Activated T-helper 17 cell treated with anti-CD3 and anti-CD28 coated beads, Interleukin-2, amount 50 U/mL, for 72 hours (primary cell): ENCODE measurements around the gene RASA1. TPM values are rescaled to one million over a fixed set of nuclear protein-coding genes. Genes with fewer than 3 reads are reported as not detected.

Experiments
- total RNA-seq, 2 donors: library from RNA; stranded (reverse); gene quantifications; one replicate each; pipeline ENCODE4 v1.2.3, GENCODE V29; 2022

RASA1 gene
- total RNA-seq, 2 donors from 2014 or later, result 25.1 to 28.4 TPM

Other genes with a start within 250 kb of the RASA1 start
- gene CCNH, start 145.0 kb downstream of the RASA1 start, total RNA-seq, result 10 to 100 TPM; 59.0 to 67.4 TPM